Measurements from ENCODE around the gene SAG. TPM values are rescaled to one million over a fixed set of nuclear protein-coding genes. Genes with fewer than 3 reads are reported as not detected.

Gene SAG
- not detected in 2 replicates for total RNA-seq

DNA sequence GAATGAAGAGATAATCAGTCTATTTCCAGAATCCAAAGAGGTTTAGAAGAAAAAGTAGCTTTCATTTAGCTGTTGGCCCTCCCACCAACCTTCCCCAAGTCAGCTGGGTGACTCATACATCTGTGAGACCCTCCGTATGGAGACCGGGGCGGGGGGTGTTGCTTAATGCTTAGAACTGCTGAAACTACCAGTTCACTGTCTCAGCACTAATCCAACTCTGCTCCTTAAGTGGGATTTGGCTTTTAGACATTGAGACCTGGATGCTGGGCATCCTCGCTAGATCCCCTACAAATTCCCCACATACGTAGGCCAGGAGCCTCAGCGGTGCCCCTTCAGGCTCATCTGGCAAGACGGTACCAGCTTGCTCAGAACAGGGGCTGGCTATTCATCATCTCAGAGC lies at the start of gene SAG:
Gene SAG, plus strand, starts transcription at position 252 of the 400 bp plus-strand sequence. CDS start 1,374 bp downstream, outside the sequence.

DNA sequence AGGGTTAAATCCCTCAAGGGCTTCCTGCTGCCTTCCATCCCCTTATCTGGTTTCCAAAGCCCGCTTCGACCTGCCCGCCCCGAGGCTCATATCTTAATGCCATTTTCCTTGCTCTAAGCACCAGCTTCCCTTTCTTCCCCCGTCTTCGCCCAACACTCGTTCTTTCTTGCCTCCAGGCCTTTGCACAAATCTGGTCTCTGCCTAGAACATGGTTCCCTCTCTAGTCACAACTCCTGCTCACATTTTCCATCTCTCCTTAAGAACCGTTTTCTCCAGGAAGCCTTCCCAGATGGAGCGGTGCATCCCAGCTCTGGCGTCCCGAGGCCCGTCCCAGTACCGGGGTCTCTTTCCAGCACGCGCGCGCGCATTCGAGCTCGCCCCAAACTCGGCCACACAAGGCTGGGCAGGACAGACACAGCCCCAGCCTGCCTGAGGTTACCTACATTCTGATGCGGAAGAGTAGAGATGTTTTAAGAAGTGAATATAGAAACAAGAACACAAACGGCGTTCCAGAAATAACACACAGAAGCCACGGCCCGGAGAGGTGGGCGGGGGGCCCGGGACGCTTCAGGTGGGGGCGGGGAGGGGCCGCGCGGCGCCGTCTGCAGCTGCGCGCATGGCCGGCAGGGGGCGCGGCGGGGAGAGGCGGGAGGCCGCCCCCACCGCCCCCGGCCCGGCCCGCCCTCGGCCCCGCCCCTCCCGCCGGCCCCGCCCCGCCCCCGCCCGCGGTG lies 46.3 kb downstream of the SAG start, which contains the start of gene DGKD:
Gene DGKD, plus strand, starts transcription at position 726 of the 731 bp plus-strand sequence. CDS start 25 bp downstream, outside the sequence.

Other genes starting within 250 kb of the SAG start
- gene INPP5D, start 247.5 kb upstream of the SAG start, total RNA-seq = 0.16 and 2.7 TPM in 2 replicates
- gene ATG16L1, start 56.1 kb upstream of the SAG start, total RNA-seq = 16.4 and 27.9 TPM in 2 replicates
- 15.6 and 17.4 TPM in 2 replicates for gene DGKD, start 46.7 kb downstream of the SAG start, total RNA-seq

All from mesangial cell (primary cell).